ENCODE data around the gene IFFO2.

IFFO2 gene

DNA sequence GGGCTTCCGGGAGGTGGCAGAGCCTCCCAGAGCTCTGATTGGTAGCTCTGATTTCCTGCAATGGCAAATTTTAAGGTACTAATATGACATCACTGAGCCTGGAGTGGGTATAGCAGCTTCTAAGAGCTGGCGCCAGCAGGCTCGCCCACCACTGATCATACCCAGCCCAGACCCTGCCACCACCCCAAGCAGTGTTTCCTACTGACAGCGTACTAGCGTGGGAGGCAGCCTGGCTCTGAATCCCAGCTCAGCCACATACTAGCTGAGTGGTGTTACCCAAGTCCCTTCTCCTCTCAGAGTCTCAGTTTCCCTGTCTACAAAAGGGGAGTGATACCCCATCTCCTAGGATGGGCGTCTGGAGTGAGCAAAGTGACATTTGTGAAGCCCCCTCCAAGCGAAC lies 41.1 kb downstream of the IFFO2 start:
- DNase-seq = no peak
- no peak overlapping the region for H3K4me3 ChIP-seq
- intact Hi-C loops (cut with DNase I; ENCODE audit: low total_unique reads) = no loop called here
- TF ChIP-seq, protein P1, sequence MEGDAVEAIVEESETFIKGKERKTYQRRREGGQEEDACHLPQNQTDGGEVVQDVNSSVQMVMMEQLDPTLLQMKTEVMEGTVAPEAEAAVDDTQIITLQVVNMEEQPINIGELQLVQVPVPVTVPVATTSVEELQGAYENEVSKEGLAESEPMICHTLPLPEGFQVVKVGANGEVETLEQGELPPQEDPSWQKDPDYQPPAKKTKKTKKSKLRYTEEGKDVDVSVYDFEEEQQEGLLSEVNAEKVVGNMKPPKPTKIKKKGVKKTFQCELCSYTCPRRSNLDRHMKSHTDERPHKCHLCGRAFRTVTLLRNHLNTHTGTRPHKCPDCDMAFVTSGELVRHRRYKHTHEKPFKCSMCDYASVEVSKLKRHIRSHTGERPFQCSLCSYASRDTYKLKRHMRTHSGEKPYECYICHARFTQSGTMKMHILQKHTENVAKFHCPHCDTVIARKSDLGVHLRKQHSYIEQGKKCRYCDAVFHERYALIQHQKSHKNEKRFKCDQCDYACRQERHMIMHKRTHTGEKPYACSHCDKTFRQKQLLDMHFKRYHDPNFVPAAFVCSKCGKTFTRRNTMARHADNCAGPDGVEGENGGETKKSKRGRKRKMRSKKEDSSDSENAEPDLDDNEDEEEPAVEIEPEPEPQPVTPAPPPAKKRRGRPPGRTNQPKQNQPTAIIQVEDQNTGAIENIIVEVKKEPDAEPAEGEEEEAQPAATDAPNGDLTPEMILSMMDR (IDR thresholded peaks at IDR 0.05) = no peak
- peak overlapping the region; percentile 72 to 75 for H3K27ac ChIP-seq
- peaks cover 12 to 70% (median 32%) of the 10 kb centered on the region in 3 donors for H3K36me3 ChIP-seq
- H3K9me3 ChIP-seq = no peaks in the 10 kb centered on the region
- peaks cover 0 to 34% (median 25%) of the 10 kb centered on the region in 4 donors for H3K4me1 ChIP-seq
- no peaks in the 10 kb centered on the region for H3K27me3 ChIP-seq

DNA sequence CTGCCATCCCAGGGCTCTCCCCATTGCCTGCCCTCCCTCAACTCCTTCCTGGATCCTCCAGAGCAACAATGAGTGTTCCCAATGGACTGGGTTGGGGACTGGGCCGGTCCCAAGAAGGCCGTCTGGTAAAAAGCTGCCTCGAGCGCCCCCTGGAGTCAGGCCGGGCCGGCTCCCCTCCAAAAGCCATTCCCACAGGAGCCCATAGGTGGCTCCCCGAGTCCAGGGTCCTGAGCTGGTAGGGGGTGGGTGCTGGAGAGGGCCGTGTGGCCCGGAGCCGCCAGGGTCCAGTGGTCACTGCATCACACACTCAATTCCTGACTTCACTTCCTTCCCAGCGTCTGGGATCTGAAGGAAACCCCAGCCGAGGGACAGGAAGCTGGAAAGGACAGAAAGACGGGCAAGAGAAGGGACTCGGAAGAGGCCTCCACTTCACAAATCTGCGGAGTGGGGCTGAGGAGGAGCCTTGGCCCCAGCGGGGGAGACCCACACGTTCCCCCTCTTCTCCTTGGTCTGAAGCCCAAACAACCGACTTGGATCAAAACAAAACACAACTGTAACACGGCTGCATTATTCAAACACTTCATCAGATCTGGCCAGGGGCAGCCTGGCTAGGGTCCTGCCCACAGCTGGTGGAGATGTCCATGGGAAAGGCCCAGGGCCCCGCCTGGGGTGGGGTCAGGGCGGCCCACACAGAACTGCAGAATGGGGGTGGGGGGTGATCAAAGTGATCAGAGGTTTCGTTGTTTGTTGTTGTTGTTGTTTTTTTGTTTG lies 43.2 kb downstream of the IFFO2 start:
- Histone ChIP-seq H3K27ac (peak overlapping the region; percentile 72 to 75), H3K9me3 (no peaks in the 10 kb centered on the region), H3K36me3 (peaks cover 20 to 70% (median 49%) of the 10 kb centered on the region in 3 donors), H3K27me3 (no peaks in the 10 kb centered on the region), H3K4me3 (no peak overlapping the region), H3K4me1 (peaks cover 0 to 37% (median 26%) of the 10 kb centered on the region in 4 donors)
- peak; percentile 82 to 89 for DNase-seq
- TF ChIP-seq, protein P1 (IDR thresholded peaks at IDR 0.05) = peak; percentile 77 to 79
- intact Hi-C loops (cut with DNase I; ENCODE audit: low total_unique reads) = loop anchor here (5.0 kb wide), 1 partner anchor 39 kb away; no protein-coding TSS in a partner anchor

DNA sequence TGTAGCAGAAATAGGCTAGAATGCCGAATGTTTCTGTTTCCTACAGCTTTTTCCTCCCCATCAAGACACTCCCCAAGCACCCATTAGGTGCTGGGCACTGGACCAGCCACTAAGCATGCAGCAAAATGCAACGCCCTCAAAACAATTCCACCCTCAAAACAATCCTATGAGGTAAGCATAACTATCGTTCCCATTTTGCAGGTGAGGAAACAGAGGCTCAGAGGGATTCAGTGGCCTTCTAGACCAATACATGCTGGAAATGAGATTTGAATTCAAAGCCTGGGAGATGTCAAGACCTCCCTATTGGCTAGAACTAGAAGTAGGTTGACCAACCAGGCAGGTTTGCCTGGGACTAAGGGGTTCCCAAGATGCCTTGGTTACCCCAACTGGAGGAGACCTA lies 43.9 kb downstream of the IFFO2 start:
- intact Hi-C loops (cut with DNase I; ENCODE audit: low total_unique reads) = loop anchor here (5.0 kb wide), 1 partner anchor 40 kb away; no protein-coding TSS in a partner anchor
- no peaks in the 10 kb centered on the region for H3K27me3 ChIP-seq
- H3K4me3 ChIP-seq = no peak overlapping the region
- no peaks in the 10 kb centered on the region for H3K9me3 ChIP-seq
- peak overlapping the region; percentile 72 to 75 for H3K27ac ChIP-seq
- TF ChIP-seq, protein P1 (IDR thresholded peaks at IDR 0.05) = no peak
- H3K36me3 ChIP-seq = peaks cover 25 to 70% (median 47%) of the 10 kb centered on the region in 3 donors
- H3K4me1 ChIP-seq = peaks cover 0 to 44% (median 33%) of the 10 kb centered on the region in 4 donors
- DNase-seq = no peak

DNA sequence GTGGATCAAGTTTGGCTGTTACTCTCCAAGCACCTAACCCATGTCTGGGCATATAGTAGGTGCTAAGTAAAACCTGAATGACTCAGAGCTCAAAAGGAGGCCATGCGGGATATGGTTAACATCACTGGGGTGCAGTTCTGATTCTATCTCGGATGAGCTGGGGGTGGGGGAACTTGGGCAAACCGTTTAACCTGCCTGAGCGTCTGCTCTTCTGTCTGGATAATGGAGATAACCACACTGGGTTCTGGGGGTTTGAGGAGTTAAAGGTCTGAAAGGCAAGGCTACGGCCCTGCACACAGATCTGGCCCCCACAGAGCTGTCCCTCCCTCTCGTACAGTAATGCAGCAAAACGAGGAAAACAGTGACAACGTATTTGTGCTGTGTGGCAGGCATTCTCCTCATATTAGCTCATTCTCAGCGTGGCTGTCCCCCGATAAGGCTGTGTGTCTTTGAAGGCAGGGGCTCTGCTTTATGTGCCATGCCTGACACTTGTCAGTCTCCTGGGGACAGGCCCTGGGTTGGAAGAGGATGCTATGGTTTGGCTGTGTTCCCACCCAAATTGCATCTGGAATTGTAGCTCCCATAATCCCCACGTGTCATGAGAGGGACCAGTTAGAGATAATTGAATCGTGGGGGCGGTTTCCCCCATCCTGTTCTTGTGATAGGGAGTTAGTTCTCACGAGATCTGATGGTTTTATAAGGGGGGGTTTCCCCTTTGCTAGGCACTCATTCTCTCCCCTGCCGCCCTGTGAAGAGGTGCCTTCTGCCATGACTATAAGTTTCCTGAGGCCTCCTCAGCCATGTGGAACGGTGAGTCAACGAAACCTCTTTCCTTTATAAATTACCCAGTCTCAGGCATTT lies 47.3 kb downstream of the IFFO2 start:
- DNase-seq = no peak
- peaks cover 30 to 67% (median 41%) of the 10 kb centered on the region in 3 donors for H3K36me3 ChIP-seq
- no peaks in the 10 kb centered on the region for H3K9me3 ChIP-seq
- peaks cover 7 to 35% (median 24%) of the 10 kb centered on the region in 4 donors for H3K4me1 ChIP-seq
- intact Hi-C loops (cut with DNase I; ENCODE audit: low total_unique reads) = loop anchor here (5.0 to 10.0 kb wide), 2 partner anchors 183 to 326 kb away; no protein-coding TSS in a partner anchor
- no peaks in the 10 kb centered on the region for H3K27me3 ChIP-seq
- H3K4me3 ChIP-seq = no peak overlapping the region
- peak overlapping the region in 1 of 2 donors; percentile 66 for H3K27ac ChIP-seq
- TF ChIP-seq, protein P1 (IDR thresholded peaks at IDR 0.05) = no peak
